ENCODE results near the gene CRBN. TPM values are rescaled to one million over a fixed set of nuclear protein-coding genes. Genes with fewer than 3 reads are reported as not detected.
A peak's percentile ranks its signal among the peaks of the same experiment; 100 is the strongest.

CRBN gene
- total and polyA plus RNA-seq, 9 of the 15 experiments (the other 6 are each of a cell fraction or from before 2014, with no cell fraction given) = 40.8 to 331 (median 57.4) TPM

DNA sequence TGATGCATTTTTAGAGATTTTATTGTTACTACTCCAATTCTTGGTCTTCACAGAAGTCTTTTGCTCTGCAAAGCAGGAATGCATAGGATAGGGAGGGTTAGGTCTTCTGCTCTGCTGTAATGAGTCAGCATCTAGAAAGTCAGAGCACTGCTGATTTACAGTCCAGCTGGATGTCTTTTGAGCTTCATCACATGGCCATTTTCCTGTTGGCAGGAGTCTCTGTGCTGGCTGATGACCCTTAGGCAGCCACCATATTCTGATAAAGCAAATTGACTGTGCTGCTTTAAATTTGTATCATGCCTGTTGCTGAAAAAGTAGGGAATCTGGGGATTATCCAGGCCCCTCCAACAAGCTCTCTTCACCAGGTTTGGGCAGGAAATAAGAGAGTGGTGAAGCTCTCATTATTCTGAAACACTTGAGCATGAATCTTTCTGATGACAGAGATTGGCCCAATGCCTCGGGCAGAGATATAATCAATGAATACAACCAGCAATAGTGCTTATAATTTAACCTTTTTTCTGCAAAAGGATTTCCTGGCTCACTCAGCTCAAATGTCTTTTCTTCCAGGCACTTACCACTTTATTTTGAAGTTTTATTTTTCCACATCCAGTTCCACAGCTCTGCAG, 9.7 kb upstream of the CRBN start (continued):
- no peak for TF ChIP-seq JUNB (CRISPR knock-in tag; conservative IDR thresholded peaks at IDR 0.05)
- TF ChIP-seq ZNF644 (tag; IDR thresholded peaks at IDR 0.05; ENCODE audit: low read depth) = peak; percentile 62; the same call in 1 of the 2 replicates
- no peak for TF ChIP-seq PCBP1 (IDR thresholded peaks at IDR 0.05; ENCODE audit: low read depth, low read length, poor library complexity, severe bottlenecking)
- no peak for TF ChIP-seq ZC3H4 (CRISPR knock-in tag; IDR thresholded peaks at IDR 0.05; ENCODE audit: borderline replicate concordance)
- TF ChIP-seq, protein P1, sequence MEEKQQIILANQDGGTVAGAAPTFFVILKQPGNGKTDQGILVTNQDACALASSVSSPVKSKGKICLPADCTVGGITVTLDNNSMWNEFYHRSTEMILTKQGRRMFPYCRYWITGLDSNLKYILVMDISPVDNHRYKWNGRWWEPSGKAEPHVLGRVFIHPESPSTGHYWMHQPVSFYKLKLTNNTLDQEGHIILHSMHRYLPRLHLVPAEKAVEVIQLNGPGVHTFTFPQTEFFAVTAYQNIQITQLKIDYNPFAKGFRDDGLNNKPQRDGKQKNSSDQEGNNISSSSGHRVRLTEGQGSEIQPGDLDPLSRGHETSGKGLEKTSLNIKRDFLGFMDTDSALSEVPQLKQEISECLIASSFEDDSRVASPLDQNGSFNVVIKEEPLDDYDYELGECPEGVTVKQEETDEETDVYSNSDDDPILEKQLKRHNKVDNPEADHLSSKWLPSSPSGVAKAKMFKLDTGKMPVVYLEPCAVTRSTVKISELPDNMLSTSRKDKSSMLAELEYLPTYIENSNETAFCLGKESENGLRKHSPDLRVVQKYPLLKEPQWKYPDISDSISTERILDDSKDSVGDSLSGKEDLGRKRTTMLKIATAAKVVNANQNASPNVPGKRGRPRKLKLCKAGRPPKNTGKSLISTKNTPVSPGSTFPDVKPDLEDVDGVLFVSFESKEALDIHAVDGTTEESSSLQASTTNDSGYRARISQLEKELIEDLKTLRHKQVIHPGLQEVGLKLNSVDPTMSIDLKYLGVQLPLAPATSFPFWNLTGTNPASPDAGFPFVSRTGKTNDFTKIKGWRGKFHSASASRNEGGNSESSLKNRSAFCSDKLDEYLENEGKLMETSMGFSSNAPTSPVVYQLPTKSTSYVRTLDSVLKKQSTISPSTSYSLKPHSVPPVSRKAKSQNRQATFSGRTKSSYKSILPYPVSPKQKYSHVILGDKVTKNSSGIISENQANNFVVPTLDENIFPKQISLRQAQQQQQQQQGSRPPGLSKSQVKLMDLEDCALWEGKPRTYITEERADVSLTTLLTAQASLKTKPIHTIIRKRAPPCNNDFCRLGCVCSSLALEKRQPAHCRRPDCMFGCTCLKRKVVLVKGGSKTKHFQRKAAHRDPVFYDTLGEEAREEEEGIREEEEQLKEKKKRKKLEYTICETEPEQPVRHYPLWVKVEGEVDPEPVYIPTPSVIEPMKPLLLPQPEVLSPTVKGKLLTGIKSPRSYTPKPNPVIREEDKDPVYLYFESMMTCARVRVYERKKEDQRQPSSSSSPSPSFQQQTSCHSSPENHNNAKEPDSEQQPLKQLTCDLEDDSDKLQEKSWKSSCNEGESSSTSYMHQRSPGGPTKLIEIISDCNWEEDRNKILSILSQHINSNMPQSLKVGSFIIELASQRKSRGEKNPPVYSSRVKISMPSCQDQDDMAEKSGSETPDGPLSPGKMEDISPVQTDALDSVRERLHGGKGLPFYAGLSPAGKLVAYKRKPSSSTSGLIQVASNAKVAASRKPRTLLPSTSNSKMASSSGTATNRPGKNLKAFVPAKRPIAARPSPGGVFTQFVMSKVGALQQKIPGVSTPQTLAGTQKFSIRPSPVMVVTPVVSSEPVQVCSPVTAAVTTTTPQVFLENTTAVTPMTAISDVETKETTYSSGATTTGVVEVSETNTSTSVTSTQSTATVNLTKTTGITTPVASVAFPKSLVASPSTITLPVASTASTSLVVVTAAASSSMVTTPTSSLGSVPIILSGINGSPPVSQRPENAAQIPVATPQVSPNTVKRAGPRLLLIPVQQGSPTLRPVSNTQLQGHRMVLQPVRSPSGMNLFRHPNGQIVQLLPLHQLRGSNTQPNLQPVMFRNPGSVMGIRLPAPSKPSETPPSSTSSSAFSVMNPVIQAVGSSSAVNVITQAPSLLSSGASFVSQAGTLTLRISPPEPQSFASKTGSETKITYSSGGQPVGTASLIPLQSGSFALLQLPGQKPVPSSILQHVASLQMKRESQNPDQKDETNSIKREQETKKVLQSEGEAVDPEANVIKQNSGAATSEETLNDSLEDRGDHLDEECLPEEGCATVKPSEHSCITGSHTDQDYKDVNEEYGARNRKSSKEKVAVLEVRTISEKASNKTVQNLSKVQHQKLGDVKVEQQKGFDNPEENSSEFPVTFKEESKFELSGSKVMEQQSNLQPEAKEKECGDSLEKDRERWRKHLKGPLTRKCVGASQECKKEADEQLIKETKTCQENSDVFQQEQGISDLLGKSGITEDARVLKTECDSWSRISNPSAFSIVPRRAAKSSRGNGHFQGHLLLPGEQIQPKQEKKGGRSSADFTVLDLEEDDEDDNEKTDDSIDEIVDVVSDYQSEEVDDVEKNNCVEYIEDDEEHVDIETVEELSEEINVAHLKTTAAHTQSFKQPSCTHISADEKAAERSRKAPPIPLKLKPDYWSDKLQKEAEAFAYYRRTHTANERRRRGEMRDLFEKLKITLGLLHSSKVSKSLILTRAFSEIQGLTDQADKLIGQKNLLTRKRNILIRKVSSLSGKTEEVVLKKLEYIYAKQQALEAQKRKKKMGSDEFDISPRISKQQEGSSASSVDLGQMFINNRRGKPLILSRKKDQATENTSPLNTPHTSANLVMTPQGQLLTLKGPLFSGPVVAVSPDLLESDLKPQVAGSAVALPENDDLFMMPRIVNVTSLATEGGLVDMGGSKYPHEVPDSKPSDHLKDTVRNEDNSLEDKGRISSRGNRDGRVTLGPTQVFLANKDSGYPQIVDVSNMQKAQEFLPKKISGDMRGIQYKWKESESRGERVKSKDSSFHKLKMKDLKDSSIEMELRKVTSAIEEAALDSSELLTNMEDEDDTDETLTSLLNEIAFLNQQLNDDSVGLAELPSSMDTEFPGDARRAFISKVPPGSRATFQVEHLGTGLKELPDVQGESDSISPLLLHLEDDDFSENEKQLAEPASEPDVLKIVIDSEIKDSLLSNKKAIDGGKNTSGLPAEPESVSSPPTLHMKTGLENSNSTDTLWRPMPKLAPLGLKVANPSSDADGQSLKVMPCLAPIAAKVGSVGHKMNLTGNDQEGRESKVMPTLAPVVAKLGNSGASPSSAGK (IDR thresholded peaks at IDR 0.05) = peak; percentile 62; the same call in 1 of the 2 replicates
- TF ChIP-seq CC2D1A (IDR thresholded peaks at IDR 0.05) = no peak
- TF ChIP-seq BCL6 (CRISPR knock-in tag; IDR thresholded peaks at IDR 0.05) = no peak
- no peak for TF ChIP-seq FOXP1 (CRISPR knock-in tag; IDR thresholded peaks at IDR 0.05)
- no peak for TF ChIP-seq CSDE1 (IDR thresholded peaks at IDR 0.05)
- TF ChIP-seq, protein P2, sequence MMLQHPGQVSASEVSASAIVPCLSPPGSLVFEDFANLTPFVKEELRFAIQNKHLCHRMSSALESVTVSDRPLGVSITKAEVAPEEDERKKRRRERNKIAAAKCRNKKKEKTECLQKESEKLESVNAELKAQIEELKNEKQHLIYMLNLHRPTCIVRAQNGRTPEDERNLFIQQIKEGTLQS (IDR thresholded peaks at IDR 0.05) = peak; percentile 50; the same call in 1 of the 2 replicates
- TF ChIP-seq, protein P2 (CRISPR knock-in tag; conservative IDR thresholded peaks at IDR 0.05) = no peak
- no peak for TF ChIP-seq ZC3H11A (IDR thresholded peaks at IDR 0.05; ENCODE audit: low read depth, low read length)
- TF ChIP-seq ZNF24 (IDR thresholded peaks at IDR 0.05) = no peak; the same call in 1 of the 2 replicates
- TF ChIP-seq PHF20 (IDR thresholded peaks at IDR 0.05; ENCODE audit: partially characterized antibody) = no peak
- TF ChIP-seq, protein P3, sequence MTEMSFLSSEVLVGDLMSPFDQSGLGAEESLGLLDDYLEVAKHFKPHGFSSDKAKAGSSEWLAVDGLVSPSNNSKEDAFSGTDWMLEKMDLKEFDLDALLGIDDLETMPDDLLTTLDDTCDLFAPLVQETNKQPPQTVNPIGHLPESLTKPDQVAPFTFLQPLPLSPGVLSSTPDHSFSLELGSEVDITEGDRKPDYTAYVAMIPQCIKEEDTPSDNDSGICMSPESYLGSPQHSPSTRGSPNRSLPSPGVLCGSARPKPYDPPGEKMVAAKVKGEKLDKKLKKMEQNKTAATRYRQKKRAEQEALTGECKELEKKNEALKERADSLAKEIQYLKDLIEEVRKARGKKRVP (CRISPR knock-in tag; IDR thresholded peaks at IDR 0.05) = no peak
- TF ChIP-seq MCM3 (IDR thresholded peaks at IDR 0.05) = no peak
- TF ChIP-seq EZH2 (IDR thresholded peaks at IDR 0.05; ENCODE audit: borderline replicate concordance, low read depth, low read length) = no peak

Measured in K562 (cell line).